Activated B cell treated with CpG ODN at 0.5 μM for 24 hours (primary cell): Measurements from ENCODE around the gene DLX4. TPM values are rescaled to one million over a fixed set of nuclear protein-coding genes. Genes with fewer than 3 reads are reported as not detected.

Experiments
- ATAC-seq: fragments of 200-7000 bp; cut with Tn5 transposase; one replicate; pipeline ENCODE4 v1.10.0; 2021; ENCODE audit warnings: low read depth, mild to moderate bottlenecking, moderate library complexity
- CTCF ChIA-PET: fragments of 350-600 bp; sonication (Branson Sonifier 250); formaldehyde crosslinking; loops from one replicate; lab custom pipeline; 2021; ENCODE audit warnings: antibody characterized with exemption; lab: Charles Lee
- POLR2A ChIA-PET: fragments of 350-600 bp; sonication (Branson Sonifier 250); formaldehyde crosslinking; loops from one replicate; lab custom pipeline; 2021; ENCODE audit warnings: antibody characterized with exemption; lab: Charles Lee
- DNase-seq: peaks from one replicate; pipeline ENCODE4 v3.0.0; 2022
- H3K27ac Mint-ChIP-seq: one replicate; pipeline ENCODE4 v1.8.0; 2020; ENCODE audit warnings: mixed read lengths
- H3K27me3 Mint-ChIP-seq: one replicate; pipeline ENCODE4 v1.8.0; 2021; ENCODE audit warnings: mixed read lengths
- H3K36me3 Mint-ChIP-seq: one replicate; pipeline ENCODE4 v1.8.0; 2021; ENCODE audit warnings: low read depth, mixed read lengths
- H3K4me1 Mint-ChIP-seq: one replicate; pipeline ENCODE4 v1.8.0; 2021; ENCODE audit warnings: mixed read lengths
- H3K4me3 Mint-ChIP-seq: one replicate; pipeline ENCODE4 v1.8.0; 2020; ENCODE audit warnings: mild to moderate bottlenecking, mixed read lengths
- H3K9me3 Mint-ChIP-seq: one replicate; pipeline ENCODE4 v1.8.0; 2020; ENCODE audit warnings: mixed read lengths
- intact Hi-C: fragments of 100-400 bp; cut with micrococcal nuclease; formaldehyde crosslinking; loops from one replicate; pipeline ENCODE4 v1.15.1; 2024
- total RNA-seq: library from RNA; stranded (reverse); gene quantifications from 2 replicates; pipeline ENCODE4 v1.2.3, GENCODE V29; 2022
- TF ChIP-seq, protein P1 (sequence below): fragments of 200-600 bp; IDR thresholded peaks from one replicate; pipeline ENCODE4 v1.8.0; 2022; ENCODE audit warnings: antibody characterized with exemption, mild to moderate bottlenecking

The DLX4 gene
- total RNA-seq, 1 donor from 2014 or later = 0.42 TPM

DNA sequence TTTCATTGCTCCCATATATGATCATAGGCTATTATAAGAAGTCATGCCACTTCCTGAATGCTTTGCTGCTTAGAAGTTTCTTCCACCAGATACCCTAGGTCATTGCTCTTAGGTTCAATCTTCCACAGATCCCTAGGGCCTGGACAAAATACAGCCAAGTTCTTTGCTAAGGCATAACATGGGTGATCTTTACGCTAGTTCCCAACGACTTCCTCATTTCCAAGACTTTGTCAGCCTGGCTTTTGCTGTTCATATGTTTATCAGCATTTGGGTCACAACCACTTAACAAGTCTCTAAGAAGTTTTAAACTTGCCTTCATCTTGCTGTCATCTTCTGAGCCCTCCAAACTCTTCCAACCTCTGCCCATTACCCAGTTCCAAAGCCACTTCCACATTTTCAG lies 46.2 kb downstream of the DLX4 start:
- Mint-ChIP-seq H3K27me3 (peaks cover 19% of the 10 kb centered on the region), H3K36me3 (no peaks in the 10 kb centered on the region), H3K27ac (no peak overlapping the region), H3K4me1 (no peaks in the 10 kb centered on the region), H3K9me3 (peaks cover 19% of the 10 kb centered on the region), H3K4me3 (no peak overlapping the region)
- intact Hi-C loops = no loop called here
- TF ChIP-seq, protein P1, sequence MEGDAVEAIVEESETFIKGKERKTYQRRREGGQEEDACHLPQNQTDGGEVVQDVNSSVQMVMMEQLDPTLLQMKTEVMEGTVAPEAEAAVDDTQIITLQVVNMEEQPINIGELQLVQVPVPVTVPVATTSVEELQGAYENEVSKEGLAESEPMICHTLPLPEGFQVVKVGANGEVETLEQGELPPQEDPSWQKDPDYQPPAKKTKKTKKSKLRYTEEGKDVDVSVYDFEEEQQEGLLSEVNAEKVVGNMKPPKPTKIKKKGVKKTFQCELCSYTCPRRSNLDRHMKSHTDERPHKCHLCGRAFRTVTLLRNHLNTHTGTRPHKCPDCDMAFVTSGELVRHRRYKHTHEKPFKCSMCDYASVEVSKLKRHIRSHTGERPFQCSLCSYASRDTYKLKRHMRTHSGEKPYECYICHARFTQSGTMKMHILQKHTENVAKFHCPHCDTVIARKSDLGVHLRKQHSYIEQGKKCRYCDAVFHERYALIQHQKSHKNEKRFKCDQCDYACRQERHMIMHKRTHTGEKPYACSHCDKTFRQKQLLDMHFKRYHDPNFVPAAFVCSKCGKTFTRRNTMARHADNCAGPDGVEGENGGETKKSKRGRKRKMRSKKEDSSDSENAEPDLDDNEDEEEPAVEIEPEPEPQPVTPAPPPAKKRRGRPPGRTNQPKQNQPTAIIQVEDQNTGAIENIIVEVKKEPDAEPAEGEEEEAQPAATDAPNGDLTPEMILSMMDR = no peak
- ChIA-PET CTCF (no interaction called here), POLR2A (no interaction called here)
- no peak for ATAC-seq
- no peak for DNase-seq

DNA sequence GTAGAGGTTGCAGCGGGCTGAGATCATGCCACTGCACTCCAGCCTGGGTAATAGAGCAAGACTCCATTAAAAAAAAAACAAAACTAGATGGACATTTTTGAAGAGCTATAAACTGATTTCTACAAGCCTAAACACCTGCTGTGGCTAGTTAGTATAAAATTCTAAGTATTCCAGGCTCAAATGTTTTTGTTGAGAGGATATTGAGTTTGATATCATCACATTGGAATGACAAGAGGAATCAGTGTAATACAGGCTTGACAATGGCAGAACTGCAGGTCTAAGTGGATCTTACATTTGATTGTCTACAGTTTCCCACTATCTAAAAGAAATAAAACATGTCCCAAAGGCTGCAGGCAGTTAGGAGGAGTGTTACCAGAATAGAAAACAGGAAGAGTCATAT lies 49.9 kb downstream of the DLX4 start:
- no peaks in the 10 kb centered on the region for H3K36me3 Mint-ChIP-seq
- ChIA-PET POLR2A (no interaction called here), CTCF (no interaction called here)

DNA sequence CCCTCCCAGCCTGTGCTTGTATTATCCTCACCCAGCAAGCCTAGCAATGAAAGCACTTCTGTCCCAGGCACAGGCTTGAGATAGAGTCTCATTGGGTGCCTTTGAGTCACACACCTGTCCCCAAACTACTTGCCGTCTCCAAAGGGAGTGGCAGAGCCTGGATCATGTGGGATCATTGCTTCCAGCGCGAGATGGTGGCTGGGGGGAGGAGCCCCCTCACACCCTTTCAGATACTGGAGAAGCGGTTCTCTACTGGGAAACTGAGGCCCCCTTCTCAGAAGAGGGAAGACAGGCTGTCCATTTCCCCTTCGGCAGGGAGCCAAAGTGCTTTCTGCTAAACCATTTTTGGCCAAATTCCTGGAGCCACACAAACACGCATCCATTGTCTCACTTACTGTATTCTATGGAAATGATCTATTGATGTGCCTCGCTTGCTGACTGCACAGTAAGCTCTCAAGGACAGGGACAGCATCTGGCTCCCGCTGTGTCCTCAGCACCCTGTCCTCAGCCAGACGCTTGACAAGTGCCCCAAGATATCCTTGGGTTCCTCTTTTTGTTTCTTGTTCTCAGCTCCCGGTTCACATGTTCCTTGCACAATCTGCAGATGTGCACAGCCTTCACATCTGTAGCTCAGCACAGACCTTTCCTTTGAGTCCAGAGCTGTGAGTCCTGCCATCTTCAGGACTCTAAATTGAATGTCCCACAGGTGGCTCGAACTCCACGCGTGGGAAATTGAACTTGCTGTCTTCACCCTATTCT lies 52.0 kb downstream of the DLX4 start:
- Mint-ChIP-seq H3K9me3 (no peaks in the 10 kb centered on the region), H3K27me3 (peaks cover 3% of the 10 kb centered on the region), H3K4me1 (no peaks in the 10 kb centered on the region), H3K27ac (no peak overlapping the region), H3K36me3 (no peaks in the 10 kb centered on the region), H3K4me3 (no peak overlapping the region)
- ChIA-PET POLR2A (interaction anchor here (0.5 kb wide), 1 partner anchor 344 kb away, joined by 4 read pairs; no protein-coding TSS in a partner anchor), CTCF (interaction anchor here (1.7 kb wide), 1 partner anchor 67 kb away, joined by 5 read pairs; no protein-coding TSS in a partner anchor)
- intact Hi-C loops = loop anchor here (10.0 kb wide), 1 partner anchor 144 kb away; the partner anchor contains the start of gene SGCA
- DNase-seq (no peak), ATAC-seq (no peak)
- TF ChIP-seq, protein P1 = no peak

More for the DNA sequence above, 49.9 kb downstream of the DLX4 start:
- H3K9me3 Mint-ChIP-seq = peaks cover 7% of the 10 kb centered on the region
- H3K4me3 Mint-ChIP-seq = no peak overlapping the region
- TF ChIP-seq, protein P1 = no peak
- DNase-seq (no peak), ATAC-seq (no peak)
- no peaks in the 10 kb centered on the region for H3K4me1 Mint-ChIP-seq
- no peak overlapping the region for H3K27ac Mint-ChIP-seq
- intact Hi-C loops = no loop called here
- H3K27me3 Mint-ChIP-seq = peaks cover 6% of the 10 kb centered on the region

DNA sequence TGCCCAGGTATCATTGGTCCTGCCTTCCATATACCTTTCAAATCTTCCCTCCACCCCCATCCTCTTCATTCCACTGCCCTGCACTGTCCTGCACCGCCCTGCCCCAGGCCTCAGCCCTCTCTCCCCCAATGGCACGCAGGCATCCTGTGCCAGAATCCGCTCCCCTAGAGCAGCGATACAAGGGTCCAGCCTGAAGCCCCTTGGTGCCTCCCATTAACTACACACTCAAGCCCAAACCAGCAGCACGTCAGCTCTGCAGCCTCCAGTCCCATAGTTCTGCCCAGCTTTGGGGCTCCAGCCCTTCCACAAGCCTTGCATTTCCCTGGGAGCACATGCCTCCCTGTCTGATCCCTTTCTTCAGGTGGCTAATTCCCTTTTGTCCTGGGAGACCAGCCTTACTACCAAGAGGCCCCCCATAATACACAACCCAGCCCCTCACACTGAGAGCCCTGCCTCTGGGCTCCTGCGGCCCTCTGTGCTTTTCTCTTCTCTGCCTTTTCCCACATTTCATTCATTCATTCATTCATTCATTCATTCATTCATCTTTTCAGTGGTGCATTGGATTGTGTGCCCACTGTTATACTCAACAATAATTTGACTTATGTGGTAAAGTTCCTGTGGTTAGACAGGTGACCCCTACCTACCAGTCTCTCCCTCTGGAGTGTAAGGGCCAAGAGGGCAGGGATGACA lies 52.8 kb downstream of the DLX4 start:
- ATAC-seq (no peak), DNase-seq (no peak)
- ChIA-PET POLR2A (no interaction called here), CTCF (interaction anchor here (1.0 kb wide), 1 partner anchor 72 kb away, joined by 3 read pairs; no protein-coding TSS in a partner anchor)
- H3K4me3 Mint-ChIP-seq = no peak overlapping the region
- no peaks in the 10 kb centered on the region for H3K36me3 Mint-ChIP-seq
- TF ChIP-seq, protein P1 = no peak
- no peak overlapping the region for H3K27ac Mint-ChIP-seq
- peaks cover under 1% of the 10 kb centered on the region for H3K27me3 Mint-ChIP-seq
- peaks cover under 1% of the 10 kb centered on the region for H3K4me1 Mint-ChIP-seq
- intact Hi-C loops = loop anchor here (10.0 kb wide), 1 partner anchor 143 kb away; the partner anchor contains the start of gene SGCA
- H3K9me3 Mint-ChIP-seq = no peaks in the 10 kb centered on the region
